Gastroesophageal sphincter (tissue), 3 donors: ENCODE results near the gene C6orf62.

Experiments
- EP300 ChIP-seq: sonication (generic); formaldehyde crosslinking; IDR thresholded peaks from one replicate; pipeline ENCODE4 v1.6.1; 2017; ENCODE audit warnings: antibody characterized with exemption, mild to moderate bottlenecking
- POLR2A ChIP-seq, 2 donors: fragments of 450-650 bp; IDR thresholded peaks; one replicate each; pipeline ENCODE4 v1.6.1; 2017; ENCODE audit warnings: antibody characterized with exemption in 2 of 2, mild to moderate bottlenecking in 2 of 2, moderate library complexity in 1 of 2
- POLR2AphosphoS5 ChIP-seq: sonication (generic); formaldehyde crosslinking; IDR thresholded peaks from one replicate; pipeline ENCODE4 v1.6.1; 2017; ENCODE audit warnings: antibody characterized with exemption
- TF ChIP-seq, protein P1 (sequence below), 4 experiments: fragments of 200-600 bp in 2 of 4; fragments of 450-650 bp in 2 of 4; sonication (generic) in 1 of 4; IDR thresholded peaks; one replicate each; pipeline ENCODE4 v1.5.1; 2017 to 2019; ENCODE audit warnings: antibody characterized with exemption in 4 of 4, mild to moderate bottlenecking in 2 of 4, moderate library complexity in 2 of 4

DNA sequence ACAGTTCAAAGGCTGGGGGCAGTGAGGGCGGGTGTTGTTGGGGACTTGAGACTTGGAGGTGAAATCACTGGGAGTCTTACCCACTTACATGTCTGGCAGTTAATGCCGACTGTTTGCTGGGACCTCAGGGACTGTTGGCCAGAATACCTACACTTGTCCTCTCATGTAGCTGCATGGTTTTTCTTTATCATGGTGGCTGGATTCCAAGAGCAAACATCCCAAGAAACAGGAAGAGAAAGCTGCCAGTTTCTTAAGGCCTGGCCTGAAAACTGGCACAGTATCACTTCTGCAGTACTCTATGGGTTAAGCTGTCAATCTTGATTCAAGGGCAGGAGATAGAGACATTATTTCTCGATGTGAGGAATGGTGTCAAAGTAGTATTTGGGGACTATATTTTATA is 19.8 kb upstream of the C6orf62 start:
- TF ChIP-seq, protein P1, sequence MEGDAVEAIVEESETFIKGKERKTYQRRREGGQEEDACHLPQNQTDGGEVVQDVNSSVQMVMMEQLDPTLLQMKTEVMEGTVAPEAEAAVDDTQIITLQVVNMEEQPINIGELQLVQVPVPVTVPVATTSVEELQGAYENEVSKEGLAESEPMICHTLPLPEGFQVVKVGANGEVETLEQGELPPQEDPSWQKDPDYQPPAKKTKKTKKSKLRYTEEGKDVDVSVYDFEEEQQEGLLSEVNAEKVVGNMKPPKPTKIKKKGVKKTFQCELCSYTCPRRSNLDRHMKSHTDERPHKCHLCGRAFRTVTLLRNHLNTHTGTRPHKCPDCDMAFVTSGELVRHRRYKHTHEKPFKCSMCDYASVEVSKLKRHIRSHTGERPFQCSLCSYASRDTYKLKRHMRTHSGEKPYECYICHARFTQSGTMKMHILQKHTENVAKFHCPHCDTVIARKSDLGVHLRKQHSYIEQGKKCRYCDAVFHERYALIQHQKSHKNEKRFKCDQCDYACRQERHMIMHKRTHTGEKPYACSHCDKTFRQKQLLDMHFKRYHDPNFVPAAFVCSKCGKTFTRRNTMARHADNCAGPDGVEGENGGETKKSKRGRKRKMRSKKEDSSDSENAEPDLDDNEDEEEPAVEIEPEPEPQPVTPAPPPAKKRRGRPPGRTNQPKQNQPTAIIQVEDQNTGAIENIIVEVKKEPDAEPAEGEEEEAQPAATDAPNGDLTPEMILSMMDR (IDR thresholded peaks at IDR 0.05), result no peak
- TF ChIP-seq POLR2A (IDR thresholded peaks at IDR 0.05), result no peak
- TF ChIP-seq POLR2AphosphoS5, result no peak
- no peak for TF ChIP-seq EP300
